ENCODE results near the gene GDNF. TPM values are rescaled to one million over a fixed set of nuclear protein-coding genes. Genes with fewer than 3 reads are reported as not detected.
A peak's percentile ranks its signal among the peaks of the same experiment; 100 is the strongest.
"Not testable (repeated sequence)": the region's sequence is repeated elsewhere in the genome, so short reads cannot be mapped to it uniquely, and the experiment has no call there.

The GDNF gene
- total RNA-seq, result 2.7 and 2.9 TPM in 2 replicates
- 6.4 TPM for polyA plus RNA-seq (2012)

- peak; percentile 77 for DNase-seq (ENCODE audit: low read depth)
Measured at GRCh38 chr5:37839407-37840052, at the start of gene GDNF. Gene GDNF, minus strand, starts transcription at chr5:37840041. Its CDS starts 5,245 bp downstream, at chr5:37834796.

- peak; percentile 70 for DNase-seq (ENCODE audit: low read depth)
Measured at GRCh38 chr5:37888476-37888875, 48.6 kb upstream of the GDNF start.

GRCh38 chr5:37886242-37886905 lies 46.5 kb upstream of the GDNF start:
- peak; percentile 85 for DNase-seq (ENCODE audit: low read depth)

- peak; percentile 60 for DNase-seq (ENCODE audit: low read depth)
Measured at GRCh38 chr5:37882636-37883035, 42.8 kb upstream of the GDNF start.

GRCh38 chr5:37881359-37881758 lies 41.5 kb upstream of the GDNF start:
- DNase-seq (ENCODE audit: low read depth), result no peak

- no peak for DNase-seq (ENCODE audit: low read depth)
Measured at GRCh38 chr5:37876943-37877342, 37.1 kb upstream of the GDNF start.

GRCh38 chr5:37876245-37876644 lies 36.4 kb upstream of the GDNF start:
- peak; percentile 9 for DNase-seq (ENCODE audit: low read depth)

GRCh38 chr5:37875051-37875787 lies 35.4 kb upstream of the GDNF start:
- peak; percentile 9 for DNase-seq (ENCODE audit: low read depth)

GRCh38 chr5:37873988-37874387 lies 34.1 kb upstream of the GDNF start:
- no peak for DNase-seq (ENCODE audit: low read depth)

GRCh38 chr5:37871023-37871815 lies 31.4 kb upstream of the GDNF start:
- peak; percentile 68 for DNase-seq (ENCODE audit: low read depth)

GRCh38 chr5:37869216-37869615 lies 29.4 kb upstream of the GDNF start:
- DNase-seq (ENCODE audit: low read depth), result no peak

GRCh38 chr5:37867654-37868053 lies 27.8 kb upstream of the GDNF start:
- no peak for DNase-seq (ENCODE audit: low read depth)

- not testable (repeated sequence) for DNase-seq (ENCODE audit: low read depth)
Measured at GRCh38 chr5:37862907-37863306, 23.1 kb upstream of the GDNF start.

- no peak for DNase-seq (ENCODE audit: low read depth)
Measured at GRCh38 chr5:37860206-37860605, 20.4 kb upstream of the GDNF start.

GRCh38 chr5:37859805-37860204 lies 20.0 kb upstream of the GDNF start:
- no peak for DNase-seq (ENCODE audit: low read depth)

GRCh38 chr5:37858250-37858649 lies 18.4 kb upstream of the GDNF start:
- DNase-seq (ENCODE audit: low read depth), result no peak

- DNase-seq (ENCODE audit: low read depth), result no peak
Measured at GRCh38 chr5:37857696-37858095, 17.9 kb upstream of the GDNF start.

- DNase-seq (ENCODE audit: low read depth), result no peak
Measured at GRCh38 chr5:37855438-37855837, 15.6 kb upstream of the GDNF start.

GRCh38 chr5:37851305-37851704 lies 11.5 kb upstream of the GDNF start:
- DNase-seq (ENCODE audit: low read depth), result no peak

- no peak for DNase-seq (ENCODE audit: low read depth)
Measured at GRCh38 chr5:37850226-37850865, 10.5 kb upstream of the GDNF start.

- DNase-seq (ENCODE audit: low read depth), result no peak
Measured at GRCh38 chr5:37849641-37850040, 9.8 kb upstream of the GDNF start.
